ENCODE results near the gene IFNK.
"Not testable (repeated sequence)": the region's sequence is repeated elsewhere in the genome, so short reads cannot be mapped to it uniquely, and the experiment has no call there.

The IFNK gene, protein sequence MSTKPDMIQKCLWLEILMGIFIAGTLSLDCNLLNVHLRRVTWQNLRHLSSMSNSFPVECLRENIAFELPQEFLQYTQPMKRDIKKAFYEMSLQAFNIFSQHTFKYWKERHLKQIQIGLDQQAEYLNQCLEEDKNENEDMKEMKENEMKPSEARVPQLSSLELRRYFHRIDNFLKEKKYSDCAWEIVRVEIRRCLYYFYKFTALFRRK

DNA sequence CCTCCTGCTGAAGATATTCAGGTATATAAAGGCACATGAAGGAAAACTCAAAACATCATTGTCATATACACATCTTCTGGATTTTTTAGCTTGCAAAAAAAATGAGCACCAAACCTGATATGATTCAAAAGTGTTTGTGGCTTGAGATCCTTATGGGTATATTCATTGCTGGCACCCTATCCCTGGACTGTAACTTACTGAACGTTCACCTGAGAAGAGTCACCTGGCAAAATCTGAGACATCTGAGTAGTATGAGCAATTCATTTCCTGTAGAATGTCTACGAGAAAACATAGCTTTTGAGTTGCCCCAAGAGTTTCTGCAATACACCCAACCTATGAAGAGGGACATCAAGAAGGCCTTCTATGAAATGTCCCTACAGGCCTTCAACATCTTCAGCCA, at the start of gene IFNK:
Gene IFNK (plus strand): TSS at position 55 of the 400 bp plus-strand sequence. CDS start 47 bp downstream, at position 102.
- DNase-seq, result no peak

- DNase-seq, result no peak
Measured at GRCh38 chr9:27474305-27474704, 49.8 kb upstream of the IFNK start.

- DNase-seq, result no peak
Measured at GRCh38 chr9:27475057-27475595, 49.0 kb upstream of the IFNK start.

GRCh38 chr9:27476870-27477515, 47.1 kb upstream of the IFNK start:
- no peak for DNase-seq

DNA sequence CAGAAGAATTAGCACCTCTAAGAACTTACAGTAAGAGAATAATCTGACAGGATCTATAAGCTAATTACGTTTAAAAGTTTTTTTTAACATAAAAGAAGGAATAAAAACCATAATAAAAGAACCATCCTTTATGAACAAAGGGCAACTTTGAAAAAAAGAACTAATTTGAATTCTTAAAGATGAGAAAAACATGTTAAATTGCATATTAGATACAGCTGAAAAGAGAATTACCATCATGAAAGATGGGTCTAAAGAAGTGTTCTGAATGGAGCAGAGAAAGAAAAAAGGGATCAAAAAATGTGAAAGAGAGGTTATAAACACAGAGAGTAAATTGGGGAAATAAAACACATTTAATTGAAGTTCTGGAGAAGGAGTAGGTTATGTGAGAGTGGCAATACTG, 45.8 kb upstream of the IFNK start:
- no peak for DNase-seq

DNA sequence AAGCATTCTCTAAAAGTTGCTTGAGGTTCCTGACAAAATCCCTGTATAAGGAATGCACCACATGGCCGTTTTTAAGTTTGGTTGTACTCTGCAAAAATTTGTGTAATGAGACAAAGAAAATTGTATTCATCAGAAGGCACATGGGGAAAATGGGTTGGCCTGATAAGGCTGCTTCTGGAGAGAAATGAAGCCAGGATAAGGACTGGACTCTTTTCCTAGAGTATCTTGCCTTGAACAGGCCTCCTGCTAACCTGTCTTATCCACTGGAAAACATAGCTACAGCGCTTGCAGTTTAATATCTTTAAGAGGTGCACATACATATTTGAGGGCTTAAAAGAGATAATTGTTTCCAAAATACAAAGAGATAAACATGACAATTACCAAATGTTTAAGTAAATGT, 41.4 kb upstream of the IFNK start:
- no peak for DNase-seq

GRCh38 chr9:27483576-27483975, 40.5 kb upstream of the IFNK start:
- no peak for DNase-seq

GRCh38 chr9:27485158-27485557, 38.9 kb upstream of the IFNK start:
- DNase-seq, result no peak

DNA sequence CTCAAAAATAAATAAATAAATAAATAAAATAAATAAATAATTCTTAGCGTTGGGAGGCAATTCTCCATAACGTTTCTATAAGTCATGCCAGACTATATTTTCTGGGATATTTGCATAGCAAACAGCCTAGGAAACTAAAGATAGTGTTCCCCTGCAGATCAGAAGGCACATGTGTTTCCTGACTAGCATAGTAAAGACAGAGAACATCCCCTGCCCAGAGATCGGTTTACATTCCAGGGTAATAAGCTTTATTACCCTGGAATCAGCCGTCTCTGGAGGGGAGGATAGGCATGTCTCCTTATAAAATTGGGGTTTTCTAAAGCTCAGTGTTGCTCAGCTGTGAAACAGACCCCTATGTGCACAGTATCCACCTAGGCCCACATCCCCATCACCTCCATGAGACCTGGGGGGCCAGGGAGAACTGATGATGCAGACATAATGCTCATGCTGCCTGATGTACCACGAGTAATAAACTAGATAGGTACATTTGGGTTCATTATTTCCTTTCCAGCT, 36.9 kb upstream of the IFNK start:
- no peak for DNase-seq

DNA sequence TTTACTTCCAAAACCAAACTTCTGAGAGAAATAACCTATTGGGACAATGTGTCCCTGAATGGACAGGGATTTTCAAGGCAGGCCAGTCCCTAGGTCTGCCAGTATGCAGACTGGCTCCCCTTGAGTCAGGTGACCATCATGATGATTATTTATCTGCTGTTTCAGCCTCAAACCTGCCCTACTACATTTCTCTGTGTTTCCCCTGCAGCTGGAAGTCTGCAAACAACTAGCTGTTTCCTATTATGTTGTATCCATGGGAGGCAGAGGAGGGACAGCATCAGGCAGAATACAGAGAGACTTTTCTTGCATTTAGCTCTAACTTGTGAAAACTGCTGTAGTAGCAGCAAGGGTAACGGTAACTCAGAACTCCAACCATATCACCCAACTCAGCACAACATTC, 36.2 kb upstream of the IFNK start:
- no peak for DNase-seq

DNA sequence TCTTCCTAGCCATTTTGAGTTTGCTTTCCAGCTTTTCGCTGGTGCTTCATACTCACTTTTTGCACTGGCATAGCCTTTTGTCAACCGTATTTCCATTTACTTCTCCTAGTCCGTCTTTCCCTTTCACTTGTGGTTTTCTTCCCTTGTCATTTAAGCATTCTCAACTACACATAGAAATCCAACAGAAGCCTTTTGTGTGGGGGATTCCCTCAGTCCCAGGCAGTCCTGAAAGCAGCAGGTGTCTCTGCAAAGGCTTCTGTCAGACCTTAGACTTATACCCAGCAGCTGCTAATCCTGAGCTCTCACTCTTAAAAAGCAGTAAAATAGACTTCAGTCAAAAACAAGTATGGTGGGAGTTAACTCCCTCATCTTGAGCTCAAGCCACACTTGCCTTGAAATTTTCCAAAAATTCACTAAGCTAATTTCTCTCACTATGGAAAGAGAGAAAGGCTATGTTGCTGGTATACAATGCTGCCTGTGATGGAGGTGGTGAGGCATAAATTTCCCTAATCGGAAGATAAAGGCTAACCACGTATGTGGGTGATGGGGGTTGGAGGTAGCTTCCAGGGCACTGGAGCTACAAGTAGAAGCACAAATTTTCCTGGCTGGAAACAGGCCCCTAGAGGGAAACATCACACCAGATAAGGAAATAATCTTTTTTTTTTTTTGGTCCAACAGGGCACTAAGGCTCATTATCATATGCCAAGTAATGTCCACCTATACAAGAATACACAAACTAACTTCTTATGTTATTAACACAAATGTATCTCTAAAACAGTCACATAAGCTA, 34.8 kb upstream of the IFNK start:
- no peak for DNase-seq

DNA sequence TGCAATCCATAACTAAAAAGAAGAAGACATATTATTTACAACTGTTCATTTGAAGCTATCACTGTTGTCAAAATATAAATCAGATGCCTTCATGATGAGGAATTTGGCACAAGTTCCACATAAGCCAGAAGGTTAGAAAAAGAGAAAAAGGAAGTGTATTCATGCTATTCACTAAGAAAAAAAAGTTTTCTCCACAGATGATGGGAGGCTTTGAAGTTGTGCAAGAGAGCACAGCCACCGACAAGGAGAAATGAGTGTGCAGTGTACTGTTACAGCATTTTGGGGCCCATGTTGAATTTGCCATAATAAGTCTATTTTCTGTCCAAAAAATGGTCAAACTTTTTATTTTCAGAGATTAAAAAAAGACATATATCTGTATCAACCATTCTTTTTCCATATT, 32.9 kb upstream of the IFNK start:
- peak; percentile 36 to 42 for DNase-seq

- DNase-seq, result no peak
Measured at GRCh38 chr9:27495480-27496134, 28.5 kb upstream of the IFNK start.

- no peak for DNase-seq
Measured at GRCh38 chr9:27496135-27496504, 28.0 kb upstream of the IFNK start.

GRCh38 chr9:27497883-27498417, 26.1 kb upstream of the IFNK start:
- DNase-seq, result no peak

- peak; percentile 10 to 24 for DNase-seq
Measured at GRCh38 chr9:27499451-27499850, 24.6 kb upstream of the IFNK start.

- DNase-seq, result not testable (repeated sequence)
Measured at GRCh38 chr9:27500902-27501301, 23.2 kb upstream of the IFNK start.

DNA sequence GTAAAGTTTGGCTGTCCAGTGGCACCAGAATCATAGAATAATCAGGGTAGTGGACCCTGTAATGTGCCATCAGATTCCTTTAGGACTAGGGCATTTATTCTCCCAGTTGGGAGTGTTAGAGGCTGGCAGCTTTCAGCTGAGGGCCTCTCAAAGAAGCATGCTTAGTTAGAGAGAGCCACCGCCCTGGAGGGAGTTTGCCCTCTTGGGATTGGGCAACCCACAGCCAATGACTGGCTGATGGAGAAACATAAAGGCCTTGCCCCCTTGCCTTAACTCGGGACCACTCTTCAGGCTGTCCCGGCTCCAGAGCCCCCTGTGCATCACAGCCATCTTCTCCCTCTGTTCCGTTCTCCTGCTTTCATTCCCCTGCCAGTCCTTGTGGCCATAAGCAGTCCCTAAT, 20.5 kb upstream of the IFNK start:
- no peak for DNase-seq

DNA sequence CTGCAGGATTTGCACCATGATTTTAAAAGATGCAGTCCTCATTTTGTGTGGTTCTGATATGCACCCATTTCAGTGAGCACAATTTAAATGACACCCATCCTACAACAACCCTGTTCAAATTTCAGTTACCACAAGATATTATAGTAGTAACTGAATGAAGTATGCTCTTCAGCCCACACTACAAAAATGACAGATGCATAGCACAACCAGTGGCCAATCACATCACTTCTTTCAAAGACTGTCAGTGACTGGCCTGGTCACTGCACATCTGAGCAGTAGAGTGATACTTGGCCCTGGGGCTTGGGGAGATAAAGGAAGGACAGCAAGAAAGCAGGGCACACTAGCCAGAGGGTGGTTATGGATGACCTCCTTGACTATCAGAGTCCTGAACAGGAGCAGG, 19.8 kb upstream of the IFNK start:
- DNase-seq, result no peak

DNA sequence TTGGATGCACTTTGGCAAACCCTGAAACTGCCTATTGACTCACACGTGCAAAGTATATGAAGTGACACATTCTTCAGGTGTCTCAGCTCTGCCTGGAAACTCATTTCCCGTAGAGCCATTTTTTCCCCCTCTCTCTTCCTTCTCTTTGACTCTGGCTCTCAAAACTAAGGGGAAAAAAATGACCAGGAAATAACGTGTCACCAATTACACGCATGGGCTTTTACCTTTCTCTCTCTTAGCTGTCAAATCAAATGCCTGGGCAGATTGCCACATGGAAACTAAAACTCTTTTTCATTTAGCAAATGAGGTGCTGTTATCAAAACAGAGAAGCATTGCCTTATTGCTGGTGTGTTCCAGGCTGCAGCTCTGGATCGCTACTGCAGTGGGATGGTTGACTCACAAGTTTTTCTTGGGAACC, 18.3 kb upstream of the IFNK start:
- DNase-seq, result no peak

- DNase-seq, result no peak
Measured at GRCh38 chr9:27506981-27507380, 17.1 kb upstream of the IFNK start.

DNA sequence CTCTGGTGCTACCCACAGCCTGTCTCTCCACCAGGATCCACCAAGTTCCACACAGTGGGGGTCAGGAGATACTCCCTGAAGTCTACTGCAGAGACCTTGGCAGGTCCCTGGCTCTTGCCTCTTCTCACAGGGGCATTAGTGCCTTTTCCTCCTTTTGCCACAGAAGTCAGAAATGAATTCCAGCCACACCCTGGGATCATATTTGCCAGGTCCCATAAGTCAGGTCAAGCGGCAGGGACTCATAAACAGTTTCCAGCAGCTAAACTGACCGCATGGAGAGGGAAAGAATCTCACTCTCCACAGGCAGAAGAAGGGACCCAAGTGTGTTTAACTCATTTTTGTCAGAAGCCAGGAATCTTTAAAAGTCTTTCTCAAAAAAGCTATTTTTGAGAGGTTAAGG, 13.3 kb upstream of the IFNK start:
- no peak for DNase-seq

DNA sequence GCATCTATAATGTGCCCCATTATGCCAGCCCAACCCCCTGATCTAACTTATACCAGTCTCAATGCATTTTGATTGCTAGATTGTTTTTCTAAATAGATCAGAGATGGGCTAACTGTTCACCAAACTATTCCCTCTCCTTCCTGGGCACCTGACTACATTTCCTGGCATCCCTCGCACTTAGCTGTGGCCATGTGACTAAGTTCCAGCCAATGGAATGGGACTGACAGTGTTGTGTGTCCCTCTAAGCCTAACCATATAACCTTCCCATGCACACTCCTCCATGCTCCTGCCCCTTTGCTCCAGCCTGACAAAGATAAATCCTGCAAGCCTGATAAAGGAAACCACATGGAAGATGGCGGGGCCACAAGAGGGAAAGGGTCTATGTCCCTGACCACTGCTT, 12.3 kb upstream of the IFNK start:
- no peak for DNase-seq
